PC-9 (cell line): ENCODE measurements around the gene RAB7A.

Source experiments
- EZH2 ChIP-seq: fragments of 200-600 bp; sonication (generic); IDR thresholded peaks from 2 replicates; pipeline ENCODE4 v1.8.0; 2017; ENCODE audit warnings: antibody characterized with exemption, low read depth
- TF ChIP-seq, protein P1 (sequence below): fragments of 200-600 bp; sonication (generic); conservative IDR thresholded peaks from 2 replicates; pipeline ENCODE4 v1.6.1; 2017; ENCODE audit warnings: mixed run types, antibody characterized with exemption, mild to moderate bottlenecking, moderate library complexity

DNA sequence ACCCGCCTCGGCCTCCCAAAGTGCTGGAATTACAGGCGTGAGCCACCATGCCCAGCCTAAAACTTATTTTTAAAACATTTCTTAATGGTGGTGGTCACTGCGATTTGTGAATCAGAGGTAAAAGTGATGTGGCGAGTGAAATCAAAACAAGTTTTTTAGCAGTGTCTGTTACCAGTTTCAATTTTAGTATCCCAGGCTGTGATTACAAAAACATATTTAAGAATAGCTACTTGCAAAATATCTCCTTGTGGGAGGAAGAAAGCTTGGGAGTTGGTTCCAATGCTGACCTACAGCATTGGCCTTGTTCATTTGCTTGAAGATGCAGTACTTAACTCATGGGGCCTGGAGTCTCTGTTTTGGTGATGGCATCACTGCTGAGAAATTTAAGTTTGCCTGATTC is 4.5 kb downstream of the RAB7A start:
- TF ChIP-seq, protein P1, sequence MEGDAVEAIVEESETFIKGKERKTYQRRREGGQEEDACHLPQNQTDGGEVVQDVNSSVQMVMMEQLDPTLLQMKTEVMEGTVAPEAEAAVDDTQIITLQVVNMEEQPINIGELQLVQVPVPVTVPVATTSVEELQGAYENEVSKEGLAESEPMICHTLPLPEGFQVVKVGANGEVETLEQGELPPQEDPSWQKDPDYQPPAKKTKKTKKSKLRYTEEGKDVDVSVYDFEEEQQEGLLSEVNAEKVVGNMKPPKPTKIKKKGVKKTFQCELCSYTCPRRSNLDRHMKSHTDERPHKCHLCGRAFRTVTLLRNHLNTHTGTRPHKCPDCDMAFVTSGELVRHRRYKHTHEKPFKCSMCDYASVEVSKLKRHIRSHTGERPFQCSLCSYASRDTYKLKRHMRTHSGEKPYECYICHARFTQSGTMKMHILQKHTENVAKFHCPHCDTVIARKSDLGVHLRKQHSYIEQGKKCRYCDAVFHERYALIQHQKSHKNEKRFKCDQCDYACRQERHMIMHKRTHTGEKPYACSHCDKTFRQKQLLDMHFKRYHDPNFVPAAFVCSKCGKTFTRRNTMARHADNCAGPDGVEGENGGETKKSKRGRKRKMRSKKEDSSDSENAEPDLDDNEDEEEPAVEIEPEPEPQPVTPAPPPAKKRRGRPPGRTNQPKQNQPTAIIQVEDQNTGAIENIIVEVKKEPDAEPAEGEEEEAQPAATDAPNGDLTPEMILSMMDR: no peak
- no peak for TF ChIP-seq EZH2
